Measurements from ENCODE around the gene KLHL3.

GRCh38 chr5:137757634-137758033, 21.7 kb upstream of the KLHL3 start:
- TF ChIP-seq, protein P1, sequence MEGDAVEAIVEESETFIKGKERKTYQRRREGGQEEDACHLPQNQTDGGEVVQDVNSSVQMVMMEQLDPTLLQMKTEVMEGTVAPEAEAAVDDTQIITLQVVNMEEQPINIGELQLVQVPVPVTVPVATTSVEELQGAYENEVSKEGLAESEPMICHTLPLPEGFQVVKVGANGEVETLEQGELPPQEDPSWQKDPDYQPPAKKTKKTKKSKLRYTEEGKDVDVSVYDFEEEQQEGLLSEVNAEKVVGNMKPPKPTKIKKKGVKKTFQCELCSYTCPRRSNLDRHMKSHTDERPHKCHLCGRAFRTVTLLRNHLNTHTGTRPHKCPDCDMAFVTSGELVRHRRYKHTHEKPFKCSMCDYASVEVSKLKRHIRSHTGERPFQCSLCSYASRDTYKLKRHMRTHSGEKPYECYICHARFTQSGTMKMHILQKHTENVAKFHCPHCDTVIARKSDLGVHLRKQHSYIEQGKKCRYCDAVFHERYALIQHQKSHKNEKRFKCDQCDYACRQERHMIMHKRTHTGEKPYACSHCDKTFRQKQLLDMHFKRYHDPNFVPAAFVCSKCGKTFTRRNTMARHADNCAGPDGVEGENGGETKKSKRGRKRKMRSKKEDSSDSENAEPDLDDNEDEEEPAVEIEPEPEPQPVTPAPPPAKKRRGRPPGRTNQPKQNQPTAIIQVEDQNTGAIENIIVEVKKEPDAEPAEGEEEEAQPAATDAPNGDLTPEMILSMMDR (IDR thresholded peaks at IDR 0.05 in 8 of 11, conservative IDR thresholded peaks at IDR 0.05 in 3 of 11) = no peak
- TF ChIP-seq POLR2A (IDR thresholded peaks at IDR 0.05) = no peak
